ENCODE results near the gene GREB1L.

Gene GREB1L

GRCh38 chr18:21386523-21387240 lies 144.7 kb downstream of the GREB1L start:
- peak; percentile 5 to 58 for DNase-seq

GRCh38 chr18:21387886-21388285 lies 145.9 kb downstream of the GREB1L start:
- no peak for DNase-seq

GRCh38 chr18:21389283-21389682 lies 147.3 kb downstream of the GREB1L start:
- DNase-seq = no peak

GRCh38 chr18:21389903-21390302 lies 147.9 kb downstream of the GREB1L start:
- DNase-seq = no peak

- DNase-seq = peak; percentile 76 to 93
Measured at GRCh38 chr18:21391074-21391673, 149.1 kb downstream of the GREB1L start.

- no peak for DNase-seq
Measured at GRCh38 chr18:21393986-21394385, 152.0 kb downstream of the GREB1L start.

GRCh38 chr18:21398121-21398520 lies 156.1 kb downstream of the GREB1L start:
- DNase-seq = no peak

GRCh38 chr18:21402272-21402671 lies 160.2 kb downstream of the GREB1L start:
- no peak for DNase-seq

- DNase-seq = no peak
Measured at GRCh38 chr18:21404426-21404825, 162.4 kb downstream of the GREB1L start.

GRCh38 chr18:21406116-21406515 lies 164.1 kb downstream of the GREB1L start:
- no peak for DNase-seq

- no peak for DNase-seq
Measured at GRCh38 chr18:21408681-21409080, 166.6 kb downstream of the GREB1L start.

GRCh38 chr18:21433436-21433835 lies 191.4 kb downstream of the GREB1L start:
- no peak for DNase-seq

GRCh38 chr18:21439431-21439846 lies 197.4 kb downstream of the GREB1L start:
- DNase-seq = no peak

- DNase-seq = no peak
Measured at GRCh38 chr18:21441670-21442069, 199.6 kb downstream of the GREB1L start.

GRCh38 chr18:21443776-21444464 lies 201.9 kb downstream of the GREB1L start:
- DNase-seq = no peak

- DNase-seq = peak; percentile 44 to 58
Measured at GRCh38 chr18:21444465-21445212, 202.6 kb downstream of the GREB1L start.

- DNase-seq = no peak
Measured at GRCh38 chr18:21448299-21448698, 206.3 kb downstream of the GREB1L start.

- no peak for DNase-seq
Measured at GRCh38 chr18:21449367-21450290, 207.6 kb downstream of the GREB1L start.

- no peak for DNase-seq
Measured at GRCh38 chr18:21450503-21450902, 208.5 kb downstream of the GREB1L start.

GRCh38 chr18:21450913-21451312 lies 208.9 kb downstream of the GREB1L start:
- DNase-seq = no peak

- no peak for DNase-seq
Measured at GRCh38 chr18:21451851-21452250, 209.8 kb downstream of the GREB1L start.

- DNase-seq = no peak
Measured at GRCh38 chr18:21452276-21452780, 210.3 kb downstream of the GREB1L start.

Measured in NCI-H2081 (cell line).